NCI-H2171 (cell line): Measurements from ENCODE around the gene RNGTT.
"Not testable (repeated sequence)": the region's sequence is repeated elsewhere in the genome, so short reads cannot be mapped to it uniquely, and the experiment has no call there.

Experiments
- DNase-seq: peaks from one replicate; lab custom pipeline; 2025; lab: John Stamatoyannopoulos, UW

Gene RNGTT

DNA sequence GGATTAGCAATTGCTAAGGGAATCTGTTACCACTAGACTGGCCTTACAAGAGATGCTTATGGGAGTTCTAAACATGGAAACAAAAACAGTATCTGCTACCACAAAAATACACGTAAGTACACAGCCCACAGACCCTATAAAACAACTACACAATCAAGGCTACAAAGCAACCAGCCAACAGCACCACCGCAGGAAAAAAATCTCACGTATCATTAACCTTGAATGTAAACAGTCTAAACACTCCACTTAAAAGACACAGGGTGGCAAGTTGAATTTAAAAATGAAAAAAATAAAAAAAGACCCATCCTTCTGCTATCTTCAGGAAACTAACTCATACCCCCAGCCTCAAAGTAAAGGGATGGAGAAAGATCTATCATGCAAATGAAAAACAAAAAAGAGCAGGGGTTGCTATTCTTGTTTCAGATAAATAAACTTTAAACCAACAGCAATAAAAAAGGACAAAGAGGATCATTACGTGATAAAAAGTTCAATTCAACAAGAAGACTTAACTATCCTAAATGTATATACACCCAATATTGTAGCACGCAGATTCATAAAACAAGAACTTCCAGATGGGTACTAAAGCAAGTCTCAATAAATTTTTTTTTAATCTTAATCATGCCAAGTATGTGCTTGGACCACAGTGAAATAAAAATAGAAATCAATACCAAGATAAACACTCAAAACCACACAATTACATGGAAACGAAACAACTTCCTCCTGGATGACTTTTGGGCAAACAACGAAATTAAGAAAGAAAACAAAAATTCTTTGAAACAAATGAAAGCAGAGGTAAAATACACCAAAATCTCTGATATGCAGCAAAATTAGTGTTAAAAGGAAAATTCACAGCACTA is 52.3 kb downstream of the RNGTT start:
- DNase-seq: no peak

DNA sequence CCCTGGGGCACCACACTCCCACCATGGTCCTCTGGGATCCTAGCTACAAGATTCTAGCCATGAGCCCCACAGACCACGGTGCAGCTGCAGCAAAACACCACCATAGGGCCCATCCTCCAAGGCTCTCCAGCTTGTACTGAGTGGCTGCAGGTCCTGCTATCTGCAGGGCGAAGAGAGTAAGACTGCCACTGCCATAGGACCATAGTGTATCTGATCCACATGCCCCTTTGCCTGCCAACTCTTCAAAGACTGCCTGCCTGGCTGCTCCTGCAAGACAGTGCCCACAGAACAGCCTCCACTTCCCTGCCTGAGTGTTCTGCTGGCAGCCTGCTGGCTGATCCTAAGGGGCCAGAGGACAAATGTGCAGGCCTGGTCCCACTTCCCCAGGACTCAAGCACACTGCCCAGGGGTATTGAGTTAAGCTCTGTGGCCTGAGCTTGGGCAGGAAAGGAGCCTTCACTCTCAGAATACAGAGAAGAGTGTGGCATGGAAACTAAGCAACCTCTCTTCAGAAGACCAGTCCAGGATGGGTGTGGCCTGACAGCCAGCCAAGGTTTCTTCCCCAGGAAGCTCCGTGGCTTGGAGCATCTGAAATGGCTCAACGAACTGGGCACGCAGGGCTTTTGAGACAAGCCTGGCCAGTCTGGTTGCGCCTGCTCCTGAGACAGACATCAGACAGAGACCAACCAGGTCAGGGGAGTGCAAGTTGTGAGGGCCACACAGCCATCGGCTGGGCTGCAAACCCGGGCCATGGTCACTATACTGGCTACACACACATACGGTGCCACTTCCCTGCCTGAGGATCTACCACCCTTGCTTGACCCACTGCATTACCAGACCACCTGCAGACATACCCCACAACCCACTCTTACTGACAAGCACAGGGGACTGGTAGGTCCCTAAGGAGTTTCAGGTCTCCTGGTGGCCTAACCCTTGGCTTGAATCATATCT is 54.5 kb downstream of the RNGTT start:
- no peak for DNase-seq

DNA sequence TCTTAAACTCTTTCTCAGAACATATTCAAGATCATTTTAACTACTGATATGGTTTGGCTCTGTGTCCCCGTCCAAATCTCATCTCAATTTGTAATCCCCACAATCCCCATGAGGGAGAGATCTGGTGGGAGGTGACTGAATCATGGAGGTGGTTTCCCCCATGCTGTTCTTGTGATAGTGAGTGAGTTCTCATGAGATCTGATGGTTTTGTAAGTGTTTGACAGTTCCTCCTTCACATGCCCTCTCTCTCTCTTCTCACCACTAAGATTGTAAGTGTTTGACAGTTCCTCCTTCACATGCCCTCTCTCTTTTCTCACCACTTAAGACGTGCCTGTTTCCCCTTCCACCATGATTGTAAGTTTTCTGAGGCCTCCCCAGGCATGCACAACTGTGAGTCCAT is 56.3 kb downstream of the RNGTT start:
- DNase-seq: not testable (repeated sequence)

DNA sequence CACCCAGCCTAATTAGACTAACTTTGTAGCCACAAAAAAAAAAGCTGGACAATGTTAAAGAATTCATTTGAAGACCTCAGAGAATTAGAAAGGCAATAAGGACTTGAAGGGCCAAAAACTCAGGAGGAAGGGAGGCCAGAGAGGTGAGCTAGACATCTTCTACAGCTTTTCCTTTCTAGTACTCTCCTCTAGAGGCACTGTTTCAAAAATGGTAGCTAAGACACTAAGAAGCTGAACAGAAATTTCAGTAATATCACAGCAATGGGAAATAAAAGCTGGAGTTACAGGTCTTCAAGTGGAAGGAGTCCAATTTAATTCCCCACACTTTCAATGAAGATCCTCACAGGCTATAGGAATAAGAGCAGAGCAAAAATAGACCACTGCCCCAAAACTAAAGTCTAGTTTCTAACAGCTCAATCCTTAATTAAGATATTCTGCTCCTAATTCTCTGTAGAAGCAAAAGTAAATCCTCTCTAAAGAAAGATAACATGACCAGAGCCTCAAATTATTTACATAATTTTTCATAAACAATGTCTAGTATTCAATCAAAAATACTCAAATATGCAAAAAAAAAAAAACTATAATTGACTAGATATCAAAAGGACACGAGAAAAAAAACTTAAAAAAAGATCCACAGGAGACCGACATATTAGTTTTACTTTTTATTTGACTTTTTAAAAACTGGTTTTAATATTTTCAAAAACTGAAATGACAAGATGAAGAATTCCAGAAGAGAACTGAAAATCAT is 63.7 kb downstream of the RNGTT start:
- DNase-seq: no peak

DNA sequence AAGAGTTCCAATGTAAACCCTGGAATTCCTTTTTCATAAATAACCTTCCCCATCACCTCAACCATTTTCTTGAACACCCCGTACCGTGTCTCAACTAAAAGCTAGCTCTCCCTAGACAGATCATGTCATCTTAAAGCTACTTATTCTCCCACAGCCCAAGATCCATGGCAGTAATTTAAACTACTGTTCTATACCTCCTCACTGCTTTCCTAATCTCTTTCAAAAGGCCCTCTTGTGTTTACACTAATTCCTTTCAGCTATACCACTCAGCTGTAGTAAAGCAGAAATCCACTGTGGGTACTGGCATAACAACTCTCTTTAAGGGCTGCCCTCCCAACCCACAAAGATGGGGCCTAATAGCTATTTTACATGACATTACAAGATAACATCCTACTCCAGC is 67.5 kb downstream of the RNGTT start:
- no peak for DNase-seq

DNA sequence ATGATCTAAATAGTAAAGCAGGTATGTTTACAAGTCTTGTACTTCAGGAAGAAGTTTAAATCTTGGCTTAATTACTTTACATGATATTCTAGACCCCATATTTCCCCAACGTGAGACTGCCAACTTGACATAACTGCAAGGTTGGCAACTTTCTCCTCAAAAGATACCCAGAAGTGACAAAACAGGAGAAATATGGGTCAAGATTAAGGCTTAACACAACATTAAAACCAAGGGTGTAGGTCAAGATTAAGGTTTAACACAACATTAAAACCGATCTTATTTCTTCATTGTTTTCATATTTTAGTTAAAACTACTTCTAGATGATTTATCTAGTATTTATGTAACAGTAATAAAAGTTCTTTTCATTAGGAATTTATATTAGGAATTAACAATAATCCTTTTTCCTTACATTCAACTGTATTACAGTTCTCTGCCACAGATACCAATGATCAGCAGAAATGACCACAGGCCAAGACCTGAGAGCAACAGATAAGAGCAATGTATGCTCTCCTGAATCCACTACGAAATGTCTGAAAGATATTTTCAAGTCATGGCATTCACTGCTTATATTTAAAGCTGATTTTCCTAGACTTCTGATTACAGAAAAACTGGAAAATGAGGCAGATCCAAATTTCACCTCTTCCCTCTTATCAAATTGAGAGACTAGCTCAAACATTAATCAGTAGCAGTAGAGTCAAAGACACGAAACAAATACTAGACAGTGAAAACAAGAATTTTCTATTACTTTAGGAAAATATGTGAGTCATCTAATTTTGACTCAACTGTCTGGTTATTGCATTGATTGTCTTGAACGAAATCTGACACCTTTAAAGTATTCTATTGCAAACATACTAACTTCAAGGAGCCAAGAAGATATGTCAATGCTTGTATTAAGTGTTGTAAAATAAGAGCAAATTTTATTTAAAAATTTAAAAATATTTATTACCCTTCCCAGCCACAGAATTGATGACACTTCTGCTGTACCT is 72.3 kb downstream of the RNGTT start:
- DNase-seq: no peak

DNA sequence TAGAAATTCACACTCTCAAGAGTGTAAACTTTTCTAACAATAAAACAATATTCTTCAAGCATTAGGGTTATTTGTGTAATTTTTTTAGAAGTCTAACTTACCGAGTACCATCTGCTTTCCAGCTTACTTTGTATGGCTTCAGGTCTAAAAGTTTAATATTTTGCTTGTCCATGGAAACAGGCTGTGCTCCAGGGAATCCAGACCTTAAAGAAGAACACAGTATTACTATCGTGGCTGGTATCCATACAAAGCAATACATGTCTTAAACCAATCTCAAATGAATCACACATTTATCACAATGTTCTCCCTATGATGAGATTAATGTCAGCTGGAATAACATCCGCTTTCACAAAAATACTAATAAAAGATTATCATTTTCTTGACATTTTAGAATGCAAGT is 73.0 kb downstream of the RNGTT start:
- no peak for DNase-seq

DNA sequence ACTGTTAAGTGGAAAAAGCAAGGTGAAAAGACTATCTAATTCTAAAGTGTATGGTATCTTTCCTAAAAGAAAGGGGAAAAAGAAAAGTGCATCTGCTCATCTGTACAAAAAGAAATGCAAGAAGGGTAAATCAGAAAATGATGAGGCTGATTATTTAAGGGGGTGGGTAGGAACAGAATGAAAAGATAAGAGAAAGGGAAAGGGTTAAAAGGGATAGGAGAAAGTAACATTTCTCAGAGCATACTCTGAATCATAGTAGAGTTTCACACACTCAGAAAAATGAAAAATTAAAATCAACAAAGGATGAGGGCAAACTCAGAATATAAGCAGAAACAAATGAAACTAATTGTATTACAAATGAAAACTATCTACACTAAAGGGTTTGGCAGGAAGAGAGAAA is 79.1 kb downstream of the RNGTT start:
- no peak for DNase-seq

DNA sequence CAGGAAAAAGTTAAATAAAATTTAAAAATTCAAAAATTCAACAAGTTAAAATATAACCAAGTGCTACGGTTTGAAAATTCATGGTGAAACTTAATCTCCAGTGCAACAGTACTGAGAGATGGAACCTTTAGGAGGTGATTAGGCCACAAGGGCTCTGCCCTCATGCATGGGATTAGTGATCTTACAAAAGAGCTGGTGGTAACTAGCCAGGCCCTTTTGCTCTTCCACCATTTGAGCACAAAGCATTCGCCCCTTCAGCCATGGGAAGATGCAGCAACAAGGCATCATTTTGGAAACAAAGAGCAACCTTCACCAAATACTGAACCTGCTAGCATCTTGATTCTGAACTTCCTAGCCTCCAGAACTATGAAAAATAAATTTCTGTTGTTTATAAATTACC is 80.9 kb downstream of the RNGTT start:
- DNase-seq: no peak

DNA sequence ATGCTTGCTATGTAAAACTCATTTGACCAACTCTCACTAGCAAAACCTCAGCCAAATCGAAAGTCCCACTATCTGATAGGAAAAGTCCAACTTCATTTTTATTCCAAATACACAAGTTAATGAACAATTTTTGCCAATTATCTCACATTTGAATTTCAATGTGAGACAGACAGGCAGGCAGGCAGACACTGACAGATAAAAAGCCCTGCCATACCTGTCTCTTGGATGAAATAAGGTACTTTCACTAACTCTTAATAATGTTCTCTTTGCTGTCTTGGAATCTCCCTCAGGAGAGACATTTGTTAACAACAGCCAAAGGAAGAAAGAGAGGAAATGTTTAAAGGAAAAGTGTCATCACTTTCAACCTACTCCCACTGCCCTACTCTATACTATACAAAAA is 82.0 kb downstream of the RNGTT start:
- no peak for DNase-seq

DNA sequence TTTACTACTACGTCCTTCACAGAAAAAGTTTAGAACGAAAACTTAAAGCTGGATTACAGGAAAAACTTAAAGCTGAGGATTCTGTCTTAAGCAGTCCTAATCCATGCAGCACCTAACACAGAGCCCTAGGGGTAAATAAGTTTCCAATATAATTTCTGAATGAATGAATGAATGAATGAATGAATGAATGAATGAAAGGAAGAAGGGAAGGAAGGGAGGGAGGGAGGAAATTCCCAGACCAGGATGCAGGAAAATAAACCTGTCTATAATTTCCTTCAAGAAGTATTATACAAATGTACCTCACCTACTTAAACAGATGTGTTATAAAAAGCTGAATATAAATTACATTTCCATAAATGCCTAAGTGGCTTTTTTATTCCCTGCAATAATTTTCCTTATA is 83.4 kb downstream of the RNGTT start:
- DNase-seq: no peak

DNA sequence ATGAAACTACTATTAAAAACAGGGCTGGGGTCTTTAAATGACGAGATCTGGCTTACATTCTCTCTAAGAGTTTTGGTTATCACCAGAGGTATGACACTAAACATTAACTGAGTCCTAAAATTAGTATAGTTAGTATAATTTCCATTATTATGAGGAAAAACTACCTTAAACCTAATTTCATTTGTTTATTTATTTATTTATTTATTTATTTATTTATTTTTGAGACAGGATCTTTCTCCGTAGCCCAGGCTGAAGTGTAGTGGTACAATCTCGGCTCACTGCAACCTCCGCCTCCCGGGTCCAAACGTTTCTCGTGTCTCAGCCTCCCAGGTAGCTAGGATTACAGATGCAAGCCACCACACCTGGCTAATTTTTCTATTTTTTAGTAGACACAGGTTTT is 85.5 kb downstream of the RNGTT start:
- DNase-seq: no peak

DNA sequence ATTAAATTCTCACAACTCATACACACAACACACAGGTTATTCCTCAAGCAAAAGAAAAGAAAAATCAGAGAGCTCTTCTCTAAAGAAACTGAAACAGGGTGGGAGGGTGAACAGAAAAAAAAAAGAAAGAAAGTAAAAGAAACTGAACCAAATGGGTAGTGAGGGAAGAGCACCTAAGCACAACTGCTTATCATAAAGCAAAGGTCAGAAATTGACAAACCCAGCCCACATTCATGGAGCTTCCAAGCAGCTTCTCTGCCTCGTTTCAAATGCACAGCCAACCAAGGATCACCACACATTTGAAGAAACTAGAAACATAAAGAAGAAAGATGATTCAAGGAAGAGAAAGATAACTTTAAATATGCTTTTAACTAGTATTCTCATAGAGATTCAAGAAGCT is 90.5 kb downstream of the RNGTT start:
- DNase-seq: no peak

DNA sequence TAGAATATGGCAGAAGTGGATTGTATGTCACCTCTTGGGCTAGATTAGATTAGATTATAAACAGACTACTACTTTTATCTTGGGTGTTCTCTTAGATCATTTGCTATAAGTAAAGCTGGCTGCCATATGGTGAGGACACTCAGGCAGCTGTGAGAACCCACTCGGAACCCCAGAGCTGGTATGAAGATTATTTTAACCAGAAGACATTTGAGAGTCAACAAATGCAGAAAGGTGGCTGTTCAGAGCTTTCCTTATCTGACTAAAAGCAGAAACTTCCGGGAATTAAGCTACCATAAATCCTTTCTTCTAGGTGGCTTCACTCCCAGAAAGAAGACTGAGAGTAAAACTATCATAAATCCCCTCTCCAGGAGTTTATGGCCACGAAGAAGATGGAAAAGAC is 91.9 kb downstream of the RNGTT start:
- DNase-seq: no peak

DNA sequence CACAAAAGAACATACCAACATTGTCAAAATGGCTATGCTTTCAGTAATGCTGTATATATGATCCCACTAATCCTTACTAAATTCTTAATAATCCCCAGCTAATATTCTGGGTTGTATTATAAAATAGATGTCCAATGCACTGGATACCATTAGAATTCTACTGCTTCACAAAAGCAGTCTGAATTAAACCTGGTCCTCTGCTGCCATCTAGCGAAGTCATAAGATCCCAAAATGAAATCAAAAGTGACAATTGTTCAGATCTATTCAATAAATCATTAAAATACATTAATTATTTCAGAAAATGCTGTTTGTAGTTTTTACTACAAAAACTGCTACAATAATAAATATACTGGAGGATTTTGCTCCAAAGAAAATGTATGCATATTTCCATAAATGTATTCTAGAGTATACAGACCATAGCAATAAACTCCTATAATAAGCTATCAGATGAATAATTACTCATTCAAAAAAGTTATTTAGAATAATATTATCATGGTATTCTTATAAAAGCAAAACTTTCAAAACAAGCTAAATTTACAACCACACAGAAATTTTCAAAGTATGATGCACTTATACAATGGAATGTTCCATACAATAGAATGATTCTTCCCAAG is 92.6 kb downstream of the RNGTT start:
- DNase-seq: peak; percentile 51

DNA sequence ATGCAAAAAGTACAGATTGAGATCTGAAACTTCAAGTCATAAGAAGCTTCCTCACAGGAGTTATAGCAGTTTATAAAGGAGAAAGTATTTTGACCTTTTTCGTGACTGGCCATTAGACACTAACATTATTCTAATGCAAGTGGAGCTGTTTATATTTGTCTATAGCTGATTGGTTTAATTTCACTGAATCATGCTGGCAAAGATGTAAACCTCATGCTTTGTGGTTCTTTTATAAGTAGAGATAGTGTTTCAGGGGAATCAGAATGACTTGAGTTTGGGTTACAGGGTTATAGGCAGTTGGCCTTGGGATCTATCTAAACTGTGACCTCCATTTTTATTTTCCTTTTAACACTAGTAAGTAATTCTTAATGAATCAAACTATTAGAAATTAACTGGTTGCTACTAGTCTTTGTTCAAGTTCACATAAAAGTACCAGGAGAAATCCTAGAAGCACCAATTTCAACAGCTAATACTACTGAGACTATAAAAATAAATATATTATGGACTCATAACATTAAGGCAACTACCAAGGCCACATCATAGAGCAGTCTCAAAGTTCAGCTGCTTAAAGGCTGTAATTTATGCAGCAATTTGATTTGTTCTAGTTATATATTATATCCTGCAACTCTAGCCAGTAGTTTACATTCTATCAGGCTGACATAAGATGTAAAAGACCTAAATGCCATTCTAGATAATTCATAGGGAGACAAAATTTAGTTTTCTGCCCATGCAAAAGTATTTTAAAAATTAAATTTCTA is 94.0 kb downstream of the RNGTT start:
- DNase-seq: no peak

DNA sequence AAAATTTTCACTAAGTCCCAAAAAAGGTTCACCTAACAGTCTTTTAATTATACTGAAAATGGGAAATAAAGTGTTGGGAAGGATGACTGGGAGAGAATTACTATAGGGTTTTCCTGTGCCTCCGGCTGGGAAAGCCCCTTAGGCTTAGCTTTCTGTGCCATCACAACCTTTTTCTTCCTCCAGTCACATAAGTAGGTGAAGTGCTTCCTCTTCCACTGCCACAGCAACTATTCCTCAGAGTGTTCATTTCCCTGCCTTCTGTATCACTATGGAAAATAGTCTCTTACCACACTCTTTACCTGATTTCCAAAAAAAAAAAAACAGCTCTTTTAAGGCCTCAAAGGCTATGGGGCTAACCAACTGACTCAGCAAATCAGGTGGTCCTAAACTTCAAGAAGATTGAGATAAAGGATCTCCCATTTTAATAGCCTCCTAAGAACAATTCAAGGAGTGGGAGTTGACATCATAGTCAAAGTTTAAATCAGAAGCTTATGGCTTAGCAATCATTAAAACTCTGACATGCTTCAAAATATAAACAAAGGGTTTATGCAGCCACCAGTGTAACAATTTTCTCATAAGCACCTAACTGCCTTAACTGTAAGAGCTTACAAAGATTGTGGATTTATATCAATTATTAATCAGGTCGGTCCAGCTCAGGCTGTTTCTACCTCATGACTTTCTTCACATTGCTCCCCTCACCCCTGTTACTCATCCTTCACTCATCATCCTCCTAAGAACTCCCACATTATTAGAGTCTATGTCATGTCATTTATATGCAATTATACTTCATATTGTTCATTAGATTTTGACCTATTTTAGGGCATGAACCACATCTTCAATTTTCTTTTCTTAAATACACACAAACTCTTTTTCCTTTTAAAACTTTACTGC is 95.3 kb downstream of the RNGTT start:
- DNase-seq: no peak

DNA sequence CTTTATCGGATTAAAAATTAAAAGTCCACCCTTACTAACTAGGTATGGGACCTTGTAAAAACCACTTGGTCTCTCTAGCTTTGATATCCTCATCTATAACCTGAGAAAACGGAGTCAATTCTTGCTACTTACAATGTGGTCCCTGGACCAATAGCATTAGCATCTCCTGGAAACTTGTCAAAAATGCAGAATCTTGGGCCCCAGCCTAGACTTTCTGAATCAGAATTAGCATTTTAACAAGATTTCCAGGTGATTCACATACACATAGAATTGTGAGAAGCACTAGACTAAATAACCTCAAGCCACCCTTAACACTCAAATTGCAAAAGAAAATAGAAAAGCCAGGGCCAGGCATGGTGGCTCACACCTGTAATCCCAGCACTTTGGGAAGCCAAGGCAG is 96.6 kb downstream of the RNGTT start:
- DNase-seq: no peak

DNA sequence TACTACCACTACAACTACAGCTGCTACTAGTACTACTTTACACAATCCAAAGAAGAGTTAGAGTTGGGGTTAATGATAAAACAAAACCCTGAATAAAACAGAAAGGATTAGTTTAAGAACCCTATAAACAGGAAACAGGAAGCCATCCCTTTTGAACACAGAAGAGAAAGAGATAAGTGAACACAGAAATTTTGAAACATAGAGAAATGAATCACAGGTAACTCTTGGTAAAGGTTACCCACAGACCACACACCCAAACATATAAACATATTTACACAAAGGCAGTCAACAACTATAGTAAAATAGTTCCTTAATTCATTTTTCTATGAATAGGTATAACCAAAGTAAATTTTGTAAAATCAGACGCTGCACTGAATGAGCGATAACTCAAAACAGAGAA is 98.1 kb downstream of the RNGTT start:
- no peak for DNase-seq
